Subcutaneous abdominal adipose tissue (tissue), 5 donors: ENCODE results near the gene PCDHB1.
"Not testable (repeated sequence)": the region's sequence is repeated elsewhere in the genome, so short reads cannot be mapped to it uniquely, and the experiment has no call there.

Experiments
- H3K27ac ChIP-seq: one replicate; pipeline ENCODE4 v1.7.0; 2013; ENCODE audit warnings: low read depth, mild to moderate bottlenecking, inconsistent platforms, low read length, moderate library complexity
- H3K27me3 ChIP-seq, 5 donors: one replicate each; pipeline ENCODE4 v1.7.0; 2013; ENCODE audit warnings: low read length in 5 of 5, inconsistent platforms in 1 of 5; ENCODE audit not compliant: control insufficient read depth in 5 of 5, insufficient read depth in 4 of 5
- H3K36me3 ChIP-seq, 5 donors: one replicate each; pipeline ENCODE4 v1.7.0; 2013; ENCODE audit warnings: low read length in 5 of 5; ENCODE audit not compliant: control insufficient read depth in 5 of 5, insufficient read depth in 5 of 5
- H3K4me1 ChIP-seq, 5 donors: one replicate each; pipeline ENCODE4 v1.7.0; 2013; ENCODE audit warnings: low read length in 5 of 5, mild to moderate bottlenecking in 3 of 5, moderate library complexity in 1 of 5; ENCODE audit not compliant: control insufficient read depth in 5 of 5, insufficient read depth in 5 of 5
- H3K4me3 ChIP-seq, 5 donors: one replicate each; pipeline ENCODE4 v1.7.0; 2013; ENCODE audit warnings: low read length in 5 of 5, low read depth in 1 of 5
- H3K9ac ChIP-seq, 5 donors: one replicate each; pipeline ENCODE4 v1.7.0; 2013; ENCODE audit warnings: low read length in 5 of 5, mild to moderate bottlenecking in 4 of 5, moderate library complexity in 3 of 5
- H3K9me3 ChIP-seq, 5 donors: one replicate each; pipeline ENCODE4 v1.7.0; 2013; ENCODE audit warnings: low read length in 5 of 5; ENCODE audit not compliant: control insufficient read depth in 5 of 5
- donor health status: healthy.
- donor health status: healthy.
- donor health status: healthy.
- donor health status: healthy.
- donor health status: healthy.

The PCDHB1 gene

GRCh38 chr5:141051521-141051866 lies 320 bp downstream of the PCDHB1 start:
- H3K4me3 ChIP-seq: peak overlapping the region; percentile 62 to 74 (median 70)
- H3K4me1 ChIP-seq: peaks cover 0 to 13% (median 10%) of the 10 kb centered on the region in 5 donors
- H3K27ac ChIP-seq: no peak overlapping the region
- peaks cover 10 to 30% (median 21%) of the 10 kb centered on the region in 5 donors for H3K27me3 ChIP-seq
- H3K36me3 ChIP-seq: no peaks in the 10 kb centered on the region
- no peak overlapping the region for H3K9ac ChIP-seq
- peaks cover 0 to 5% (median 0%) of the 10 kb centered on the region in 5 donors for H3K9me3 ChIP-seq

- Histone ChIP-seq H3K36me3 (no peaks in the 10 kb centered on the region), H3K27me3 (peaks cover 0 to 7% (median 0%) of the 10 kb centered on the region in 5 donors), H3K27ac (no peak overlapping the region), H3K4me1 (no peaks in the 10 kb centered on the region), H3K9me3 (peaks cover 0 to 8% (median 0%) of the 10 kb centered on the region in 5 donors), H3K4me3 (peak overlapping the region; percentile 48 to 59 (median 52)), H3K9ac (no peak overlapping the region)
Measured at GRCh38 chr5:141077826-141078225, 26.7 kb downstream of the PCDHB1 start.

- H3K4me3 ChIP-seq: no peak overlapping the region
- H3K9ac ChIP-seq: no peak overlapping the region
- H3K27me3 ChIP-seq: peaks cover 0 to 7% (median 0%) of the 10 kb centered on the region in 5 donors
- no peaks in the 10 kb centered on the region for H3K36me3 ChIP-seq
- H3K4me1 ChIP-seq: peaks cover 0 to 6% (median 0%) of the 10 kb centered on the region in 5 donors
- peaks cover 0 to 7% (median 3%) of the 10 kb centered on the region in 5 donors for H3K9me3 ChIP-seq
- H3K27ac ChIP-seq: no peak overlapping the region
Measured at GRCh38 chr5:141082228-141082627, 31.1 kb downstream of the PCDHB1 start.

- Histone ChIP-seq H3K27ac (peak overlapping the region; percentile 38), H3K4me1 (peaks cover 0 to 6% (median 0%) of the 10 kb centered on the region in 5 donors), H3K9me3 (peaks cover 0 to 3% (median 2%) of the 10 kb centered on the region in 5 donors), H3K36me3 (no peaks in the 10 kb centered on the region), H3K27me3 (no peaks in the 10 kb centered on the region), H3K9ac (peak overlapping the region in 3 of 5 donors; percentile 42 to 69 (median 68)), H3K4me3 (peak overlapping the region; percentile 58 to 81 (median 71))
Measured at GRCh38 chr5:141084487-141084989, 33.4 kb downstream of the PCDHB1 start.

GRCh38 chr5:141094481-141095262 lies 43.5 kb downstream of the PCDHB1 start, which contains the start of gene PCDHB2:
Gene PCDHB2, plus strand, starts transcription at chr5:141094615. Its CDS starts 176 bp downstream, at chr5:141094791.
- H3K4me3 ChIP-seq: peak within 1 kb of the TSS; percentile 56 to 87 (median 71)
- peak within 1 kb of the TSS in 3 of 5 donors; percentile 62 to 68 (median 67) for H3K9ac ChIP-seq
- H3K27me3 ChIP-seq: peaks cover 0 to 6% (median 0%) of the 10 kb centered on the region in 5 donors
- H3K27ac ChIP-seq: no peak within 1 kb of the TSS
- H3K9me3 ChIP-seq: peaks cover 6 to 23% (median 19%) of the 10 kb centered on the region in 5 donors
- peaks cover 0 to 8% (median 5%) of the 10 kb centered on the region in 5 donors for H3K4me1 ChIP-seq
- no peaks in the 10 kb centered on the region for H3K36me3 ChIP-seq

DNA sequence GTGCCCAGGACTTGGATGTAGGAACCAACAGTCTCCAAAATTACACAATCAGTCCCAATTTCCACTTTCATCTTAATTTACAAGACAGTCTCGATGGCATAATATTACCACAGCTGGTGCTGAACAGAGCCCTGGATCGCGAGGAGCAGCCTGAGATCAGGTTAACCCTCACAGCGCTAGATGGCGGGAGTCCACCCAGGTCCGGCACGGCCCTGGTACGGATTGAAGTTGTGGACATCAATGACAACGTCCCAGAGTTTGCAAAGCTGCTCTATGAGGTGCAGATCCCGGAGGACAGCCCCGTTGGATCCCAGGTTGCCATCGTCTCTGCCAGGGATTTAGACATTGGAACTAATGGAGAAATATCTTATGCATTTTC lies 44.1 kb downstream of the PCDHB1 start:
- Histone ChIP-seq H3K27ac (no peak overlapping the region), H3K9me3 (peaks cover 7 to 23% (median 21%) of the 10 kb centered on the region in 5 donors), H3K4me1 (peaks cover 0 to 9% (median 8%) of the 10 kb centered on the region in 5 donors), H3K36me3 (no peaks in the 10 kb centered on the region), H3K9ac (peak overlapping the region in 2 of 5 donors; percentile 62 to 67), H3K27me3 (peaks cover 0 to 6% (median 0%) of the 10 kb centered on the region in 5 donors), H3K4me3 (peak overlapping the region; percentile 56 to 87 (median 71))

GRCh38 chr5:141096181-141096580 lies 45.0 kb downstream of the PCDHB1 start:
- peaks cover 9 to 30% (median 27%) of the 10 kb centered on the region in 5 donors for H3K9me3 ChIP-seq
- H3K27ac ChIP-seq, H3K36me3 ChIP-seq, H3K27me3 ChIP-seq, H3K9ac ChIP-seq, H3K4me3 ChIP-seq: not testable (repeated sequence)
- H3K4me1 ChIP-seq: peaks cover 0 to 17% (median 8%) of the 10 kb centered on the region in 5 donors

- not testable (repeated sequence) for H3K27me3 ChIP-seq, H3K27ac ChIP-seq, H3K9ac ChIP-seq, H3K4me3 ChIP-seq, H3K36me3 ChIP-seq
- peaks cover 0 to 17% (median 8%) of the 10 kb centered on the region in 5 donors for H3K4me1 ChIP-seq
- H3K9me3 ChIP-seq: peaks cover 9 to 34% (median 31%) of the 10 kb centered on the region in 5 donors
Measured at GRCh38 chr5:141096586-141096985, 45.4 kb downstream of the PCDHB1 start.

DNA sequence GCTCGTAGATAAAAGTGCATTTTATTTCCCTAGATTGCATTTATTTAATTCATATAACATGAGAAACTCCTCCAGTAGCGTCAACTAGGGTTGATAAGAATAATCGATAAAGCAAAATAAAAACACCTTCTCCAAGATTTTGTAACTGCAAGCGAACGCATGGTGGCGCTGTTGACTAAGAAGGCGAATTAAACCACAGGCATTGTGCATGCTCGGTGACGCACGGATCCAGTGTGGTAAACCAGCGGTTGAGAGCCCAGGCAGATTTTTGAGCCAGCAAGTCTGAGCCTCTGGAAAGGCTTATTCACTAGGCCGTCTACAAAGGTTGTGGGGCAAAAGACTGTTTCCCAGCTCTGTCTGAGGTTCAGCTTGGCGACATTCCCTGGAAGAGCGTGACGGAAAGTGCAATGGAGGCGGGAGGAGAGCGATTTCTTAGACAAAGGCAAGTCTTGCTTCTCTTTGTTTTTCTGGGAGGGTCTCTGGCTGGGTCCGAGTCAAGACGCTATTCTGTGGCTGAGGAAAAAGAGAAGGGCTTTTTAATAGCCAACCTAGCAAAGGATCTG lies 49.1 kb downstream of the PCDHB1 start, which contains the start of gene PCDHB3:
Gene PCDHB3, plus strand, starts transcription at position 231 of the 563 bp plus-strand sequence. Its CDS starts 177 bp downstream, at position 408.
- Histone ChIP-seq H3K9me3 (peaks cover 8 to 29% (median 21%) of the 10 kb centered on the region in 5 donors), H3K36me3 (no peaks in the 10 kb centered on the region), H3K4me1 (peaks cover 0 to 9% (median under 1%) of the 10 kb centered on the region in 5 donors), H3K9ac (peak within 1 kb of the TSS in 1 of 5 donors; percentile 30), H3K4me3 (peak within 1 kb of the TSS; percentile 56 to 67 (median 66)), H3K27me3 (peaks cover 0 to 9% (median 0%) of the 10 kb centered on the region in 5 donors), H3K27ac (no peak within 1 kb of the TSS)
